EL (cell line): ENCODE measurements around the gene MTAP.

ENCODE experiments used
- DNase-seq: peaks from one replicate; pipeline ENCODE4 v3.0.0-alpha.2; 2016

The MTAP gene

DNA sequence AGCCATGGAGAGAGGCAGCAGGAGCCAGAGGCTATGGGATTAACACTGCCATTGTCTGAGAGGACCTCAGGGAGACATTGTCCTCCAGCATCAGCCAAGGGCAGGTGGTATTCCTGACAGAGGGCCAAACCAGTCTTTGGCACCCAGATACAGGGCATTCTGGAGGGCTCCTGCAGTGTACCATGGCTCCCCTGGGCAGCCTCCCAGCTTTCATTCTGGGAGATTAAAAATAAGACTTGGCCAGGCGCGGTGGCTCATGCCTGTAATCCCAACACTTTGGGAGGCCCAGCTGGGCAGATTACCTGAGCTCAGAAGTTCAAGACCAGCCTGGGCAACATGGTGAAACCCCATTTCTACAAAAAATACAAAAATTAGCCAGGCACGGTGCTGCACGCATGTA, 4.2 kb downstream of the MTAP start:
- no peak for DNase-seq

DNA sequence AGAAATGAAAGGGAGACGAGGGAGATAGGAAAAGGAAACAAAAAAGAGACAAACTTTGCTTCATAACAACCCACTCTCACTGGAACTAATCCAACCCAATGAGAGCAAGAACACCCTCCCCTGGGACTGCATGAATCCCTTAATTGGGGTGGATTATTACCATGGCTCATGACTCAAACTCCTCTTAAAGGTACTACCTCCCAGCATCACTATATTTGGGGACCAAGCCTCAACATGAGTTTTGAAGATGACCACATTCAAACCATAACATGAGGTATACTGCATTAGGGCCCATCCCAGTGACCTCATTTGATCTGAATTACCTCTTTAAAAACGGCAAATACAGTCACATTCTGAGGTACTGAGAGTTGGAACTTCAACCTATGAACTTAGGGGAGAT, 8.0 kb downstream of the MTAP start:
- DNase-seq: peak; percentile 48

DNA sequence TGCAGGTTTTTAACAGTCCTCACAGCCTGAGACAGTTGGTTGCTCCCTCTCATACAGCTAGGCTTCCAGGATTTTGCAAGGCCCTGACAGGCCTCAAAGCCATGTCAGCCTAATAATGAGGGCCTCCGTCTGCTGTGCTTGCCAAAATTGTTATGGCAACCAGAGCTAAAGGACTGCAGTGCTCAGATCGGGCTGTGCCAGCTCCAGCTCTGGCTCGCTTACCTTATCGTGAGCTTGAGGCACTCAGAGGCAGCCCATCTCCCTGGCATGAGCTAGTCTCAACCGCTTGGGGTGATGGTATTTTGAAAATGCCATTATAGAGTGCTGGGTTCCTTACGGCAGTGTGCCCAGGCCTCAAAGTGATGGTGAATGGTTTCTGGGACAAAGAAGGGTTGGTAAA, 8.4 kb downstream of the MTAP start:
- DNase-seq: no peak

DNA sequence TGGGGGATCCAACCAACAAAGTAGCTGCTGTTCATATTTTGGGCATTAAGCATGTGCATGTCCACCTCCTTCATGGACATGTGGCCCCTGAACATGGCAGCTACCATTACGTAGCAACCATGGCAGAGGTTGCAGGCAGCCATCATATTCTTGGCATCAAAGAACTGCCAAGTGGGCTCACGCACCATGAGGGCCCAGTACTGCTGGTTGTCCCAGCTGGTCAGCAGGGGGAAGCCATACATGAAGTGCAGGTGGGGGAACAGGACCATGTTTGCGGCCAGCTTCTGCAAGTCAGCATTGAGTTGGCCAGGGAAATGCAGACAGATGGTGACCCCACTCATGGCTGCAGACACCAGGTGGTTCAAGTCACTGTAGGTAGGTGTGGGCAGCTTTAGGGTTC, 9.5 kb downstream of the MTAP start:
- DNase-seq: no peak

DNA sequence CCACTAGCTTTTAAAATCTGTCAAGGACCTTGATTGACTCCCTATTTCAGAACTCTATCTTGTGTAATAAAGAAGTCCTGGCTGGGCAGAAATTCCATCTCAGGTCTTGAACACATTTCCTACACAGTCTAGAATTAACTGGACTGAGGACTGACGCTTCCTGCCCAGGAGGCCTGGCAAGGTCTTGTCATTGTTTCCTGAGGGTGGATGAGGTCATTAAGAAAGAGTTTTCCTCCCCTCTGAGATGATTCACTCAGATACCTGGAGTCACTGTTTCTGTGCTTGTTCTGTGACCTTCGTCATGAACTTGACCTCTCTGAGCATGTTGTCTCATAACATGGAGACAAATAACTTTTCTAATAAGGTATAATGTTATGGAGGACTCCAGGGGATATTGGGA, 10.0 kb downstream of the MTAP start:
- DNase-seq: peak; percentile 76

DNA sequence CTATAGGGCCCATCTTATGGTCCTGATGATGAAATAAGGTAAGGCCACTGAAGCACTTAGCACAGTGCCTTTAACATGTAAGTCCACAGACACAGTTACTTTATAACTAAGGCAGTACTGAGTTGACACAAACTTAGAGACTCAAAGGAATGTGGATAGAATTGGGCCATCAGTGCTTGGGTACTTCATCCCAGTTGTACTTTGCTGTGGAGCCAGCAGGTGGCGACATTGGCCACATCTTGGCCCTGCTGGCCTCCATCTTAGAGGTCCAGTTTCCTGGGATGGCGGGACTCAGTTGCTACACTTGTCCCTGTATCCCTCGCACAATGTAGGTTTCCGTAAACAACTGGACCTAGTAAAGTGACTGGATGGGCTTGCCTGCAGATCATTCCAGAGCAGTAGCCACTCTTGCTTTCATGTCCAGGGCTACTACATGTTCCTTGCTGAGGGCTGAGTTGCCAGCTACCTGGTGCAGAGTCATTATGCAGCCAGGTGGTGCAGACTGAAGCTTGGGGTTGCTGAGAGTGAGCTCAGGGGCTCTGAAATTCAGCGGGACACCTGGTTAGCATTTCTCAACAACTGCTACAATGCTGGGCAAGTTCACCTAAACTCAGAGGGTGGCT, 10.6 kb downstream of the MTAP start:
- DNase-seq: peak; percentile 82

DNA sequence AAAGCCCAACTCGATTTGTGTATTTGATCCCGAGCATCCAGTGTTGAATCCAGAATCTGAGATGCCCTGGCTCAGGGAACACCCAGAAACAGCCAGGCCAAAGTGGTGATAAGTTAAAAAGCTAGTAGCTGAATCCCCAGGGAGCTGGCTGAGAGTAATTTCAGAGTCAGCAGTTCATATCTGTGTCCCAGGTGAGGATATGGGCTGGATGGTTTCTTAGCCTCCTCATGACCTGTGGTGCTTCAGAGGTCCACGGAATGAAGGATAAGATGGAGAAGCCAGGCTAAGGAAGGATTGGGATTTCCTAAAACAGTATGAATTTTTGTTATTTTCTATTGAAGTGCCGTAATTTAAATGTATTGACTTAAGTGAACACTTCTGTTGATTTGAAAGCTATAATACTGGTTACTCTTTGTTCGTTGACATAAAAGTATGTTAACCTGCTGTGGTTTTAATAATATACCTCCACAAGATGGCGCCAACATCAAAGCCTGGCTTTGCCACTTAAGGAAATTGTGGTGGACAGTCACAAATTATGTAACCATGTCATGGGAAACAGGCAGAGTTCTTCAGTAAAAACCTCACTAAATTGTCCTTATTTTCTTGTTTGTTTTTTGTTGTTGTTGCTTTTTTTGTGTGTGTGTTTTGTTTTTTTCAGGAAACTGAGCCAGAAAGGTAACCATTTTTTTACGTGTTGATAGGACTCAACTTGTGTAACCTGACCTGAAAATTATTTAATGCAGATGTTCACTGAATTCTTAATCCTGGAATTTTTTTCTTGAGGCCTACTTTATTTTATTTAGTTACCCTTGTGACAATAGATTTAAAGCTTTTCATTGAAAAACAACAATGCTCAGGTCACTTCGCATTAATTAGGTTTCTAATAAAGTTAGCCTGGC, 11.4 kb downstream of the MTAP start:
- DNase-seq: peak; percentile 84

DNA sequence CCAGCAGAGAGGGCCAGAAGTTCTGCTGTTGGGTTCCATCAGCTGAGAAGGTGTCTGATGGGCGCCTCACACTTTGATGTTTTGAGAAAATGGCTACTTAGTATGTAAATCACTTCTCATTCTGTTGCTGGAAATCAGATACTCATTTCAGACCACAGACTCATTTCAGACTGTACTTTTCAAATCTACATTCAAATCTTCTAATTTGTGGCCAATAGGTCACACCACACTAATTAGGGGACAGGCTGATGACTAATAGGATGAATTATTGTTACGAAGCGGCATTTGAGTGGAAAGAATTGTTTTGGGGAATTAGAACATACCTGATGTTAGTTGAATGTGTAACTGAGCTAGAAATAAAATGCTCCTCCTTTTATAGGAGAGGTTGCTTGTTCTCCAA, 13.2 kb downstream of the MTAP start:
- no peak for DNase-seq

DNA sequence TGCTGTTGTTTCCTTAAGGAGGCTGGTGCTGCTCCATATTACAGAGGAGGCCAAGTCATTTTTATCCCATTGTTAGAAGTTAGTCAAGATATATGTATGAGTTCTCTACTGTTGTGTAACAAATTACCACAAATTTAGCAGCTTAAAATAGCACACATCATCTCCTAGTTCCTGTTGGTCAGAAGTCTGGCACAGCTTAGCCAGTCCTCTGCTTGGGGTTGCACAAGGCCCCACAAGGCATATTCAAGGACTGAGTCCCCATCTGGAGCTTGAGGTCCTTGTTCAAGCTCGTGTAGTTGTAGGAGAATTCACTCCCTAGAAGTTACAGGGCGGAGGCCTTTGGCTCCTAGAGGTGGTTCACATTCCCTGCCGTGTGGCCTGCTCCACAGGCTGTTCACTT, 14.7 kb downstream of the MTAP start:
- DNase-seq: peak; percentile 29

DNA sequence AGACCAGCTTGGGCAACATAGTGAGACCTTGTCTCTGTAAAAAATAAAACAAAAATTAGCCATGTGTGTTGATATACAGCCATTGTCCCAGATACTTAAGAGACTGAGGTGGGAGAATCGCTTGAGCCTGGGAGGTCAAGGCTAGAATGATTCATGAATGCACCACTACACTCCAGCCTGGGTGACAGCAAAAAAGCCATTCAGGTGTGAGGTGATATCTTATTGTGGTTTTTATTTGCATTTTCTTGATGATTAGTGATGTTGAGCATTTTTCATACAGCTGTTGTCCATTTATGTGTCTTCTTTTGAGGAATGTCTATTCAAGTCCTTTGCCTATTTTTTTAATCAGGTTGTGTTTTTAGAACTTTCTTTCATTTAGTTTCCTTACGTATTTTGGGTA, 23.2 kb downstream of the MTAP start:
- no peak for DNase-seq

DNA sequence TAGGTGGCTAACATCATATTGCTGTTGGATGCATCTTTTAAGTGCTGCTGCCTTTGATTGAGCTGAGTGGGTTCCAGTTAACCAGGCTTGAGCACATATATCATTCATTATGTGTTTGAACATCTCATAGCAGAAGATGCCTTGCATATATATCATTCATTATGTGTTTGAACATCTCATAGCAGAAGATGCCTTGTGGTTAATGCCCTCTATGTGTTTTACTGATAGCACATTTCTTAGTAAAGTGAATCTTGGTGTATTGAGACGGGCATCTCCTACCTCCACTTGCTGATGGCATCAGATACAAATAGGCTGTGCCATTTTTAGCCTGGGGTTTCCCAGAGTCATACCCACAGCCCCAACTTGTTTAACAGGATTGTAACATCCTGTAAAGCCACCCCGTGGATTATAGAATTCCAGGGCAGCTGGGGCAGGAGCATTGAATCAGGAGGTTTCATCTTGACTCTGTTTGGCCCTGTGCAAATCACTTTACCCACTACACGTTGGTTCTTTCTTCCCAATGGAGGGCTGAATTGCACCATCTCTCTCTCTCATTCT, 26.5 kb downstream of the MTAP start:
- DNase-seq: no peak

DNA sequence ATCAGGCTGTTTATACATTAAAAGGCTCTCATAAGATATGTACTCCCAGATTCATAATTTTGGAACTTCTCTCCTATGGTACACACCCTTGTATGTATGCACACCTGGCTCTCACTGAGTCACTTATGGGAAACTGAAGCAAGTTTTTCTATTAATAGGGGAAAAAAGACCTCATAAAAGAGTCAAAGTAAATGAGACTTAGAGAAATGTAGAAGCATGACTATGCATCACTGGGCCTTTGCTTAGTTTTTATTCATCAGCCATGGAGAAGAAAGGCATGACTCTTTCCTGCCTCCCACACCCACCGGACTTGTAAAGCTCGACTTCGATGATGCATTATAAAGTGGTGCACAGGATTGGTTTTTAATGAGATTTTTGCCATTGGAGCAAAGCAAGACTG, 28.2 kb downstream of the MTAP start:
- no peak for DNase-seq

DNA sequence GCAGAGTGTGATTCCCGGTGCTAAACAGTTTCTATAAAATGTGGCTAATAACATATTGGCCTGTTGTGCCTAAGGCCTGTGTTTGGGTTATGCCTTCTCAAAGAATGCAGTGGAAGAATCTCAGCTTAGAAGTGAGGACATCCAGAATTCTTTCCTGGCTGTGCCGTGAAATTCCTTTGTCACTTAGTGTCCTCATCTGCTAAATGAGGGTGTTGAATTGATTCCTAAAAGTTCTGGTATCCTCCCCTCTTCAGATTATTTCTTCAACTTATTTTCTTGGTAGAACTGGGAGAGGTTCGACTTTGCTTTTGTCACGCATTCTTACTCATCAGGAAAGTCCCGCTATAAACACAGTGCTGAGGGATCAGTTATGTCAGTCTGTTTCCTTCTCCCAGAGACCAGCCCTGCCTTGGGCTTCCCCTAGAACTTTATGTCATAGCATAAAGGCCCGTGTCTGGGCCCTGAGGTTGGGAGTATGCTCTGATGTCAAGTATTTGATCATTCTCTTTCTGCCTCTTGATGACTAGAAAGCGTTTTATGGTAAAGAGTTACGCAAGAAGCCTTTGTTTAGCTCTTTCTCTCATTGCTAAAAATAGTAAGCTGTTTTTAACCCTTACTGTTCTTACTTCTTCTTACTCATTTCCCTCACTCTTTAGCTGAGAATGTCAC, 29.5 kb downstream of the MTAP start:
- DNase-seq: peak; percentile 96

DNA sequence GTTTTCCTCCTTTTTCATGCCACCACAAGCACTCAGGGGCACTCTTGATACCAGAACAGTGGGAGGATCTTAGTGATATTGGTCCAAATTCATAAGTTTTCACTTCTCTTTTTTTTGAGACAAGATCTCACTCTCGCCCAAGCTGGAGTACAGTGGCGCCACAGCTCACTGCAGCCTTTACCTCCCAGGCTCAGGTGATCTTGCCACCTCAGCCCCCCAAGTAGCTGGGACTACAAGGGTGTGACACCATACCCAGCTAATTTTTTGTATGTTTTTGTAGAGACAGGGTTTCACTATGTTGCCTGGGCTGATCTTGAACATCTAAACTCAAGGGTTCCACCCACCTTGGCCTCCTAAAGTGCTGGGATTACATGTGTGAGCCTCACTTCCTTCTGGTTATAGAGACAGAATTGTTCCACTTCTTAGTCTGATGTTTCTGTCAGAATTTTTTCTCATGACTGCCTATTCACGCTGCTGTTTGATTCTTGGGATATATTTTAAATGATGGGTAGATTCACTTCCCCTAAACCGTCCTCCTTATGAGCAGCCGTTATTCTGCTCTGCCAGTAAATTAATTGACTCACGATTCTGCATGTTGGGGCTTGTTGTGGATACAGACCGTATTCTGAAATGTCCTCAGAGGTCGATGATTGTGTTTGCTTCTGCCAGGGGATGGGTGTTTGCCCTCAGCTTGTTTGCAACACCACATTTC, 30.8 kb downstream of the MTAP start:
- DNase-seq: no peak

DNA sequence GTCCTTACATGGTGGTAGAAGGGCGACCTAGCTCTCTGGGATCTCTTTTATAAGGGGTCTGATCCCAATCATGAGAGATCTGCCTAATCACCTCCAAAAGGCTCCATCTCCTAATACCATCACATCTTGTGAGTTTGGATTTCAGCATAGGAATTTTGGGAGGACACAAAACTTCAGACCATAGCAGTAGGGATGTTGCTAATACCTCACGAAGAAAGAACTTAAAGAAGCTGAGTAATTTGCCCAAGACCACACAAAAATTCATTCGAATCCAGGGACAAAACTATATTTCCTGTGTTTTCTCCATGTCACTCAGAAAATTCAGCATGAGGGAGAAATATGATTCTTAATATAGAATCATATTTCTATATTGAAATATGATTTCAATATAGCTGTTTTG, 32.7 kb downstream of the MTAP start:
- DNase-seq: peak; percentile 28

DNA sequence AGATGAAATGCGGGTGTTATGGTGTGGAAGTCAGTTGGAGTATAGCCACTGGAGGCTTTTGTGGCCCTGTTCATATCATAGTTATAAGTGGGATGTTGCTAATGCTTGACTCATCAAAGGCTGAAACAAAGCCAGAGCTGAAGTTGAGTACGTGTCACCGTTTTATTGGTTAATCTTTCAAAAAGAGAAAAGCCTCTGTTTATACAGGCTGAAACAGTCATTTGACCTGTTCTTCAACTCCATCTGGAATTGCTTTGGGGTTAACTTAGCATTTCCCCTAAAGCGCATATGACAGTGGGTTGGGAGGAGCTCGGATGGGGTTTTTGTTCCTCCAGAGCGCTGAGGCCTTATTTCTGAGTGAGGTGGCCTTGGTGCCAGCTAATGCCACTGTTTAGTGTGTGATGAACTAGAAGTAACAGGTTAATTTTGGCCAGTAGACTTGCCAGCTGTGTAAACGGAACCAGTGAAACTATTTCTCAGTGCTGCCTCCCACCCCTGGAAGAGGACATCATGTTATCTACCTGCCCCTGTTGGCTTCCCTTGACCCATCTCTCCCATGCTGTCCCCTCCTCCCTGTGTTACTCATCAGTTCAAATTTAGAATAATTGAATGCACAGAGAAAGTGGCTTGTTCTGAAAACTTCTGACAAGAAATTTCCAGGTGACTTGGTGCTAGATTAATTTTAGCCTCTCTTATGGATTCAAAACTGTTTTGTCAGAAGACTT, 34.2 kb downstream of the MTAP start:
- peak; percentile 99 for DNase-seq

DNA sequence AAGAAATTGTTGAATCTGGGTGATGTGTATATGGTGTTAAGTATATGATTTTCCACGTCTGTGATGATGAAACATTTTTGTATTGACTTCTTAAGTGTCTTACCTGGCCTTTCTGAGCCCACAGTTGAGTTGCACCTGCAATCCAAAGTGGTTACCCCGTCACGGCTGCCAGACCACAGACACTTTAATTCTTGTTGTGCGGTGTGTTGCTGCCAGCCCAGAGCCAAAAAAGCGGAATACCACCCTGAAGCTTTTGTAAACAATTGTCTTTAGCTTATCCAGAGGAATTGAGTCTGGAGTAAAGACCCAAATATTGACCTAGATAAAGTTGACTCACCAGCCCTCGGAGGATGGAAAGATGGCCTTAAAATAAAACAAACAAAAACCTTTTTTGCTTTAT, 35.1 kb downstream of the MTAP start:
- no peak for DNase-seq

DNA sequence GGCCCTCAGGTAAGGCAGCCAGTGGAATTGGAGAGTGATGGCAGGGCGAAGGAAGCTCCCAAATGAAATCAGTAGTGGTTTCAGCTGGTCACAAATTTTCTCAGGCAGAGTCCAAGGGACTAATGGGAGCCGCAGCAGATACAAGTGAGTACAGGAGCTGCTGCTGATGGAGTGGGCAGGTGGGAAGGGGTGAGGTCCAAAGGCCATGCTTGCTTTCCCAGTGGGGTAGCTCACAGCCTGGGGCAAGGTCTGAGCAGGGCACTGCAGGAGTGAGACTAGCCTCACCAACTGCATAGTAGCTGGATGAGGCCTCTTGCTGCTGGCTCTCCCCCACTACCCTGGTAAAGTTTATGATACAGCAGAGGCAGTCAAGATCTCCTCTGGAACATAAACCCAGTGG, 38.2 kb downstream of the MTAP start:
- DNase-seq: no peak

DNA sequence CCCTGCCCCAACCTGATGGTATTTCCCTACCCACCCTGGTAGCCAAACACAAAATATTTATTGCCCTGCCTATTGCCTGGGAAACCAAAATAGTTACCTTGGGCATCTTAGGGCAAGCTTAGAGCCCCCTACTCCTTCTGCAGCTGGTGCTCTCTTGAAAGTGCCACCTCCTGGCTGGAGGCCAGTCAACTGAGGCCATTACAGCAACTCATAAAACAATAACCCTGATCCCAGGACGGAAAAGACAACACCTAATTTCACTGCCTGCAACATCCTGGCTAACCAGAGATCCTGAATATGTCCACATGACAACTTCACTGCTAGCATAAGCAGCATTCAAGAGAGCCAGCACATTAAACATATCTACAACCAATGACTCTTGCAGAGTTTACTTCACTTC, 38.7 kb downstream of the MTAP start:
- no peak for DNase-seq

DNA sequence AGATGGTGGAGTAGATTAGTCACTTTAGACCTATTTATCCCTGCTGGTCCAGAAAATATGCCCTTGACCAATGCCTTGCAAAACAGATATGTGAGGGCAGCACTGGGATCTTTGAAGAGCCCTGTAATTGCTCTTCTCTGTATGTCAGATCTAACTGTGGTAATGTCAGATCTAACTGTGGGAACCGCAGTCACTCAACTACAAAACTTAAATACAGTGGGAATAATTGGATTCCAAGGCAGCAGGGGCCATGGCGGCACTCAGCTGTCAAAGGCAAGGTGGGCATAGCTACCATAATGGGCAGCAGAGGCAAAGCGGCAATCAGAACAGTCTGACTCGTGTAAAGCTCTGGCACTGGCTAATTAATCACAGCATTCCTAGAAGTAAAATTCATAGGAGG, 46.2 kb downstream of the MTAP start:
- DNase-seq: no peak

DNA sequence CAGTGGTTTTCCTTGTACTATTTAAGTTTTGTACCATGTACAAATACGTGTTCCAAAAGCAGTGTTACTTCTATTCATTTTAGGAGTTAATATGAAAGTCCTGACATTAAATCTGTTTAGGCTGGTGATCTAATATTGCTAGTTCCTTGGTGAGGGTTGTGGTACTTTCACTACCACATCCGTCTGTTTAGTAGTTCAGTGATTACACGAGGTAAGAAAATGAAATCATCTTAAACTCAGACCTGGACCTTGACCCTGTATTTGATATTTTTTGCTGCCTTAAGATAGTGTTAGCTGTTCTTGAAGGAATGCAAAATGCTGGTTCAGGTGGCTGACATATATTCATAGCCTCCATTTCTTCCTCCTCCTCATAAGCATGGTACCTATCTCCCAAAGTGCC, 50.3 kb downstream of the MTAP start:
- DNase-seq: no peak

DNA sequence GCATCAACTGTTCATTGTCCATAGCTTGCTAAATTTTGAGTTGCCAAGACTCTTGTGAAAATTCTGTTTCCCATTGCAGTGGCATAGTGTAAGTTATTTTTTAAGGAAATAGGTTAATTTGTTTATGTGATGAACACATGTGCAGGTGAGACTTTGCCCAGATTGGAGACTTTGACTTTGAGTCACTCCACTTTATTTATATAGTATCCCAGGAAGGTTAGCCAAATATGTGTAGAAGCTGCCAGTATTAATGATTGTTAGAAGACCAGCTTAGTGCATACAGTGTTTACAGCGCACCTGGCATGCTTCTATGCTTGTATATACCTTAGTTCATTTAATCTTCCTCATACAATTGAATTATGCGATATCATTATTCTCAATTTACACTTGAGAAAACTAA, 51.0 kb downstream of the MTAP start:
- DNase-seq: no peak
